Thymus (tissue), 2 donors: ENCODE results near the gene ATP6V1B1. TPM values are rescaled to one million over a fixed set of nuclear protein-coding genes. Genes with fewer than 3 reads are reported as not detected.

Source experiments
- polyA plus RNA-seq: library from polyadenylated mRNA; stranded (reverse); fragments of 200-250 nt; gene quantifications from one replicate; pipeline ENCODE4 v1.2.3, GENCODE V29; 2013
- total RNA-seq: library from RNA; stranded (reverse); fragments of 120-200 nt; gene quantifications from one replicate; pipeline ENCODE4 v1.2.4, GENCODE V29; 2013
- donor health status: healthy.

Gene ATP6V1B1
- total and polyA plus RNA-seq, 2 donors = 0.19 to 1.4 TPM

Other genes with a start within 250 kb of the ATP6V1B1 start
- gene ADD2, start 167.7 kb upstream of the ATP6V1B1 start, total RNA-seq = 0.90 TPM
- gene ADD2, start 167.7 kb upstream of the ATP6V1B1 start, polyA plus RNA-seq = 0.46 TPM
- gene FIGLA, start 145.3 kb upstream of the ATP6V1B1 start, total RNA-seq = not detected
- 0.11 TPM for gene FIGLA, start 145.3 kb upstream of the ATP6V1B1 start, polyA plus RNA-seq
- 0.09 TPM for gene CLEC4F, start 115.3 kb upstream of the ATP6V1B1 start, total RNA-seq
- gene CLEC4F, start 115.3 kb upstream of the ATP6V1B1 start, polyA plus RNA-seq = 0.25 TPM
- 0.99 TPM for gene CD207, start 100.1 kb upstream of the ATP6V1B1 start, total RNA-seq
- gene CD207, start 100.1 kb upstream of the ATP6V1B1 start, polyA plus RNA-seq = 2.6 TPM
- not detected for gene VAX2, start 35.3 kb upstream of the ATP6V1B1 start, total RNA-seq
- gene VAX2, start 35.3 kb upstream of the ATP6V1B1 start, polyA plus RNA-seq = 0.14 TPM
- 0.14 TPM for gene ANKRD53, start 42.7 kb downstream of the ATP6V1B1 start, total RNA-seq
- 0.71 TPM for gene ANKRD53, start 42.7 kb downstream of the ATP6V1B1 start, polyA plus RNA-seq
- 11.9 TPM for gene TEX261, start 59.0 kb downstream of the ATP6V1B1 start, total RNA-seq
- 14.8 TPM for gene TEX261, start 59.0 kb downstream of the ATP6V1B1 start, polyA plus RNA-seq
- 93.2 TPM for gene NAGK, start 132.7 kb downstream of the ATP6V1B1 start, total RNA-seq
- 206 TPM for gene NAGK, start 132.7 kb downstream of the ATP6V1B1 start, polyA plus RNA-seq
- gene MCEE, start 194.3 kb downstream of the ATP6V1B1 start, total RNA-seq = 18.0 TPM
- gene MCEE, start 194.3 kb downstream of the ATP6V1B1 start, polyA plus RNA-seq = 28.9 TPM
- gene MPHOSPH10, start 194.7 kb downstream of the ATP6V1B1 start, total RNA-seq = 26.3 TPM
- 42.2 TPM for gene MPHOSPH10, start 194.7 kb downstream of the ATP6V1B1 start, polyA plus RNA-seq